Measurements from ENCODE around the gene NBAS.

DNA sequence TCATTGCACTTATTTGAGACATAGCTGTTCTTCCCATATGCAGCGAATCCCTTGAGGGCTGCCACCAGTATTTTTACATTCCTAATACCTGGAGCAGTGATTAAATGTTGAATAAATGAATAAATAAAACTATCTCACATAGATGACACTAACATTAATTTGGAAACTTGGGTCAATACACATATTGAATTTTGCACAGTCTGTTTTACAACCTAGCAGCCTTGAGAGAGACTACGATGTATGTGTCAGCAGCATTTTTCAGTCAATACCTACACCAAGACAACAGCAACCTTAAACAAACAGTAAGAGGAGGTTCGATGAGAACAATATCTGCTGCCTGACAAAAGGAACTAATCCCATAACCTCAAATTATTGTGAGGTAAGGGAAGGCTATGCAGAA lies 53.4 kb downstream of the NBAS start:
- TF ChIP-seq CTCF (IDR thresholded peaks at IDR 0.05 in 2 of 3, conservative IDR thresholded peaks at IDR 0.05 in 1 of 3; ENCODE audit: control insufficient read depth in 2 of 3, extremely low read depth in 1 of 3, insufficient read depth in 1 of 3, low read depth in 3 of 3, low read length in 3 of 3) (no peak), EZH2 (IDR thresholded peaks at IDR 0.05; ENCODE audit: borderline replicate concordance, control insufficient read depth, low read depth, low read length) (no peak), MAX (IDR thresholded peaks at IDR 0.05; ENCODE audit: low read depth, low read length) (no peak), MYC (IDR thresholded peaks at IDR 0.05; ENCODE audit: insufficient read depth, insufficient read length, insufficient replicate concordance, low read length, severe bottlenecking) (no peak), POLR2A (IDR thresholded peaks at IDR 0.05; ENCODE audit: low read depth, low read length) (no peak), ETV6 (conservative IDR thresholded peaks at IDR 0.05 in 1 of 2, IDR thresholded peaks at IDR 0.05 in 1 of 2; ENCODE audit: borderline replicate concordance in 1 of 2, low read depth in 1 of 2) (no peak), NR2C2 (IDR thresholded peaks at IDR 0.05; ENCODE audit: borderline replicate concordance, control insufficient read depth, insufficient read length, low read depth) (no peak)
- TF ChIP-seq, protein P1, sequence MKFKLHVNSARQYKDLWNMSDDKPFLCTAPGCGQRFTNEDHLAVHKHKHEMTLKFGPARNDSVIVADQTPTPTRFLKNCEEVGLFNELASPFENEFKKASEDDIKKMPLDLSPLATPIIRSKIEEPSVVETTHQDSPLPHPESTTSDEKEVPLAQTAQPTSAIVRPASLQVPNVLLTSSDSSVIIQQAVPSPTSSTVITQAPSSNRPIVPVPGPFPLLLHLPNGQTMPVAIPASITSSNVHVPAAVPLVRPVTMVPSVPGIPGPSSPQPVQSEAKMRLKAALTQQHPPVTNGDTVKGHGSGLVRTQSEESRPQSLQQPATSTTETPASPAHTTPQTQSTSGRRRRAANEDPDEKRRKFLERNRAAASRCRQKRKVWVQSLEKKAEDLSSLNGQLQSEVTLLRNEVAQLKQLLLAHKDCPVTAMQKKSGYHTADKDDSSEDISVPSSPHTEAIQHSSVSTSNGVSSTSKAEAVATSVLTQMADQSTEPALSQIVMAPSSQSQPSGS (IDR thresholded peaks at IDR 0.05; ENCODE audit: low read length), result no peak

Data from GM12878 (cell line).